ENCODE measurements around the gene MOSMO.

The MOSMO gene

DNA sequence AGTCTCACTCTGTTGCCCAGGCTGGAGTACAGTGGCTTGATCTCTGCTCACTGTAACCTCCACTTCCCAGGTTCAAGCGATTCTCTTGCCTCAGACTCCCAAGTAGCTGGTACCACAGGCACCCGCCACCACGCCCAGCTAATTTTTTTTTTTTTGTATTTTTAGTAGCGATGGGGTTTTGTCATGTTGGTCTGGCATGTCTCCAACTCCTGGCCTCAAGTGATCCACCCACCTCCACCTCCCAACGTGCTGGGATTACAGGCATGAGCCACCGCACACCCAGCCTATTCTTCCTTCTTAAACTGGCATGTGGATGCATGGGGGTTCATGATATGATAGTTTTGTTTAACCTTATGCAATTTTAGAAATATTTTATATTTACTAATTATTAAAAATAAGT is 45.1 kb downstream of the MOSMO start:
- no peak for DNase-seq

DNA sequence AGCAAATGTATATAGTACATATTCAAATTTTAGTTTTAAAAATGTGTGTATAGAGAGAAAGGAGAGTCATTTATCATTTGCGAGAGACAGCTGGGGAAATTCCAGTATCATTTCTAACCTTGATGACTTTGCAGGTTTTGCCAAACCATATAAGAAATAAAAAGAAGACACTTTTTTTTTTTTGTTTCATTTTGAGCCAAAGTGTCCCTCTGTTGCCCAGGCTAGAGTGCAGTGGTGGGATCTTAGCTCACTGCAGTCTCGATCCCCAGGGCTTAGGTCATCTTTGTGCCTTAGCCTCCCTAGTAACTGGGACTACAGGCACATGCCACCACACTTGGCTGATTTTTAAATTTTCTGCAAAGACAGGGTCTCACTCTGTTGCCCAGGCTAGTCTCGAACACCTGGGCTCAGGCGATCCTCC is 46.0 kb downstream of the MOSMO start:
- no peak for DNase-seq

- no peak for DNase-seq
Observed at GRCh38 chr16:22054847-22055590, 47.1 kb downstream of the MOSMO start.

GRCh38 chr16:22055881-22056280 is 48.0 kb downstream of the MOSMO start:
- no peak for DNase-seq

- DNase-seq, result no peak
Observed at GRCh38 chr16:22063888-22064467, 56.1 kb downstream of the MOSMO start.

DNA sequence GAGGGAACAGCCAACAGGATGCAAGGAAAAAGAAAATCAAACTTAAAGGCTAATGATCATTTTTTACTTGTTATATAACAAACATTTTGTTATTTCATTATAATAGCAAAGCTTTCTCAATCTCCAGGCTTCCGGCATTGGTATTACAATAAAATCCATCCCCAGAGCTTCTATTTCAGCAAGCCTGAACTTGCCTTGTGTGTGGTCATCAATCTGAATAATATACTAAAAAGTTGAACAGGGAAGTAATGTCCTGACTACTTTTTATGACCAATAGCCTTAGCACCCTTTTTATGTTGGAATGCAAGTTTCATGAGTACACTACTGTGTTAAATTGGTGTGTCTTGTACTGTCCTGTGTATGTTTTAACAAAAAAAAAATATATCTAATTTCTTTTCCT is 57.3 kb downstream of the MOSMO start:
- DNase-seq, result no peak

- peak; percentile 20 for DNase-seq
Observed at GRCh38 chr16:22070361-22071330, 62.7 kb downstream of the MOSMO start.

GRCh38 chr16:22071331-22071910 is 63.5 kb downstream of the MOSMO start:
- no peak for DNase-seq

DNA sequence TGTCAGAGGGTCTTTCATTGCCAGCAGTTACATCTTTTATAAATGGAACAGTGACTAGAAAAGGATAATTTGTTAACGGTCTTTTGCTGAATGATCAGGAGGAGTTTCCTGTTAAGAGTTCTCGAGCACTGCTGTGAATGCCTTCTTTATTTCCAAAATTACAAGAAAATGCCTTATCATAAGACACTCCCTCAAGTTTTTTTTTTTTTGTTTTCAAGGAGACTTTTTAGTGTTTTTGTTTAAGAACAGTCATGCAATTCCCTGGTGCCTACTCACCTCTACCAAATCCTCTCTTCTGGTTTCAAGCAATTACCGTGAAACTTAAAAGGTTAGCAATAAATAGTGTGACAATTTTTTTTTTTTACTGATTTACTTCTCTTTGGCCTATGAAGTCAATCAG is 65.4 kb downstream of the MOSMO start:
- no peak for DNase-seq

GRCh38 chr16:22075043-22075757 is 67.3 kb downstream of the MOSMO start:
- peak; percentile 6 for DNase-seq

DNA sequence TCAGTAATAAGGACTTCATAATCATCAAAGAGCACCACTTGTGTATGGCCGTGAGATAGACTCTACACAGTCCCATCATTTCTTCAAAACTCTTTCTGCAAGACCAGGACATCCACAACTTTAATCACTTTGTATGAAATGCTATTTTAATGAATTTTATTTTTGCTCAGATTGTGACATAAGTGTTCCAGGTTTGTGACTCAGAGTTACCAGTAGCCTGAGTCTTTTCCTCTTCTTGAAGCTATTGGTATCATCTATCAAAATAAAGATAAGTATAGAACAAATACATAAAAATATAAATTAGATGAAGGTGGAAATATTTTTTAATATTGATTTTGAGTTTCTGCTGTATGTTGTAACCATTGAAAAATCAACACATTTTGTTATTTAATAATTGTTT is 67.9 kb downstream of the MOSMO start:
- no peak for DNase-seq

GRCh38 chr16:22077700-22078313 is 69.9 kb downstream of the MOSMO start:
- peak; percentile 44 for DNase-seq

GRCh38 chr16:22078656-22079055 is 70.7 kb downstream of the MOSMO start:
- DNase-seq, result no peak

DNA sequence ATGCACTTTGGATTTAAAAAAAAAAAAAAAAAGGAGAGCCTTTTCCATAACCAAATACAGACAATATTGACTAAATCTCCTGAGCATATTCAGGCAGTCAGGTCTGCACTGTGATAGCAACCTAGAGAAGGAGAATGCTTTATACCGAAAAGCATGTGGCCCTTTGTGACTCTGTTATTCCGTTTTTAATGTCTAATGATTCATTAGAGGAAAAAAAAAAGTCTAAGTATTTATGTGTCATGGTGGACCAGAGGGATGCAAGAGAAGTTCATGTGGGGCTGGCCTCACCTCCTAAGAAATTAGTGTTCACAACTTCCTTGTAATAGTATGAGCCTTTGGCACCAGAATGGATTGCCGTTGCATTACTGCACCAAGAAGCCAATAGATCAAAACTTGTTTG is 73.1 kb downstream of the MOSMO start:
- DNase-seq, result no peak

- no peak for DNase-seq
Observed at GRCh38 chr16:22086440-22086839, 78.5 kb downstream of the MOSMO start.

DNA sequence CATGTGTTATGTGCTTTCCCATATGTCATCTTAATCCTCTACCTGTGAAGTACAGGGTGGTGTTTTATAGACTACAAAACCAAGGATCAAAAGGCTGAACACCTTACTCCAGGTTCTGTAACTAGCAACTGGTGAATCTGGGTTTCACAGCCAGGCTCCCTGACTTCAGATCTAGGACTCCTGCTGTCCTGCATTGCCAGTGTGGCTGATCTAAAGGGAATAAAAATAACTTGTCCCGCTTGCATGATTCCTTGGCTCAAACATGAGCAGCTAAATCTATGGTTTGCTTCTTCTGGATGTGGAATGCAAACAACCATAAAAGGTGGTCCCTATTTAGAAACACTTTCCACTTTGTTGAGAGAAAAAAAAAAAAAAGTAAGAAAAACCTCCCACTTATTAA is 80.7 kb downstream of the MOSMO start:
- no peak for DNase-seq

DNA sequence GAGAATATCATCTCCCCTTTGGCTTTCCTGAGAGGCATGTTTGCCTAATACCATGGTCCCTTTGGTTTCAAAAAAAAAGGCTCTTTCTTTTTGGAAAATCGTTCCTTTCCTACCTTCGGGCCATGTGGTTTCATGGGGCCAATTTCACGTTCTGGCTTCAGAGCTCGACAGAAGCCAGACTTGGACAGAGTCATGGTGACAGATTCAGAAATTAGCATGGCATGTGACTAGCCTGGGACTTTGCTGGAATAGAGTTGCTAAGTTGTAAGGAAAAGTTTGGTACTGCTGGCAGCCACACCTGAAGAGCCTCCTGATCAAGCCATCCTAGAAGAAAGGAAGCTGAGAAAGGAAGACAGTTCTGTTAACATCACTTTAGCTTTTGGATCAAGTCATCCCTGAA is 82.0 kb downstream of the MOSMO start:
- no peak for DNase-seq

- no peak for DNase-seq
Observed at GRCh38 chr16:22091721-22092120, 83.8 kb downstream of the MOSMO start.

DNA sequence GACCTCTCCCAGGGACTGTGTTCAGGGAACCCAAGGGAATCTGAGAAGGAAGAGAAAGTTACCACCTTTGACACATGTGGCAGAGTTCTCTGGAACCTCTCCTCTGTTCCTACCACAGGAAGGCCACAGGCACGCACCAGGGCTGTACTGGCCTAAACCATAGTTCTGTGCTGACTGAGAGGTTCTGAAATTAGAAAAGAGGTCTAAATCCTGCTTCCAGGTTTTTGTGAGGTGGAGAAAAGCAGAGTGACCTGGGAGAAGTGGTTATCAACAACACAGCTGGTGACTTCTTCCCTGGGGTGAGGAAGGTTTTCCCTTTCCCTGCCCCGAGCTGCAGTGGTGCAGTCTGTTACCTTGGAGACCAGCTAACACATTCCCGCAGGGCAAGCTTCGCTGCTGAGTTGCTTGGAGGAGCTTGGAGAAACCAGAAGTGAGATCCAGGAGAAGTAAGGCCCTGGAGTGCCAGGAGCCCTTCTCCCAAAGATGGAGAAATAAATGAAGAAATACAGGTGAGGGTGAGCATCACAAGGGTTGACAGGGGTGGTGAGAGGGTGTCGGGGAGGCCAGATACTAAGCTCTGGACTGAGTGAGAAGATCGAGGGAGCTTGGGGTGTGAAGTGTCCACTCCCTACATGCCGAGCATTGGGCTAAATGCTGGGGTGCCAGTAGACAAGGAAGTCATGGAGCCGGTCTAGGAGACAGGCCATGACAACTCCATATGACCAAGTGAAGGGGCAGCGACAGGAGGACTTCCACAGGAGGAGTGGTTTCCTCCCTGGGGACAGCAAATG is 84.4 kb downstream of the MOSMO start, which contains the start of gene VWA3A:
TSS of gene VWA3A (plus strand) at position 399 of the 791 bp plus-strand sequence. CDS start at position 496, 97 bp downstream.
- peak; percentile 44 for DNase-seq

DNA sequence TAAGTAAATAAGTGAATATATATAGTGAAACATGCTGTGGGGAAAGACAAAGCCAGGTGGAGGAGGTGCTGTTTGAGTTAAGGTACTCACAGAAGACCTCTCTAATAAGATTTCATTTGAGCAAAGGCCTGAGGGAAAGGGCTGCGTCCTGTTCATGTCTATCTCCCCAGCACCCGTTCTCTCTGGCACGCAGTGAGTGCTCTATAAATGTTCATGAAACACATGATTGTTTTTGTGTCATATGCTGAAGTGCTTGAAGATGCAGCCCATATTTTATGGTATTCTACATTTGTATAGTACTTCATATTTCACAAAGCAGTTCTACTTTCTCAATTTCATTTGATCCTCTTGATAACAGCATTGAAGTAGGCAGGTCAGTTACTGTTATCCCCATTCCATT is 85.4 kb downstream of the MOSMO start:
- no peak for DNase-seq

GRCh38 chr16:22093996-22094395 is 86.1 kb downstream of the MOSMO start:
- DNase-seq, result no peak

Data from fibroblast of skin of abdomen (primary cell).